Right lobe of liver (tissue), 6 donors: Measurements from ENCODE around the gene PAX3. TPM values are rescaled to one million over a fixed set of nuclear protein-coding genes. Genes with fewer than 3 reads are reported as not detected.

Source experiments
- ATAC-seq, 4 donors: fragments of 200-7000 bp; cut with Tn5 transposase; one replicate each; pipeline ENCODE4 v1.9.1; 2020; ENCODE audit warnings: mild to moderate bottlenecking in 4 of 4, moderate library complexity in 4 of 4
- DNase-seq, 3 donors: peaks; one replicate each; pipeline ENCODE4 v3.0.0-alpha.2; 2020
- H3K27ac ChIP-seq, 3 donors: fragments of 200-600 bp; one replicate each; pipeline ENCODE4 v1.8.0; 2022
- H3K27me3 ChIP-seq, 2 donors: fragments of 200-600 bp; one replicate each; pipeline ENCODE4 v1.8.0; 2022
- H3K36me3 ChIP-seq, 4 donors: fragments of 200-600 bp; sonication (generic) in 1 of 4; one replicate each; pipeline versions ENCODE4 v1.5.1 to v1.8.0; 2017 to 2022; ENCODE audit warnings: control low read depth in 1 of 4
- H3K4me1 ChIP-seq, 4 donors: fragments of 200-600 bp; sonication (generic) in 1 of 4; one replicate each; pipeline versions ENCODE4 v1.5.1 to v1.8.0; 2017 to 2022; ENCODE audit warnings: control low read depth in 1 of 4
- H3K4me3 ChIP-seq, 3 donors: fragments of 200-600 bp; one replicate each; pipeline ENCODE4 v1.8.0; 2022
- H3K9me3 ChIP-seq, 4 donors: fragments of 200-600 bp; sonication (generic) in 1 of 4; one replicate each; pipeline versions ENCODE4 v1.5.1 to v1.8.0; 2017 to 2022; ENCODE audit warnings: control low read depth in 1 of 4
- POLR2A ChIP-seq: fragments of 450-650 bp; IDR thresholded peaks from one replicate; pipeline ENCODE4 v1.6.1; 2017; ENCODE audit warnings: antibody characterized with exemption, mild to moderate bottlenecking
- WGBS: methylation state at CpG from one replicate; pipeline ENCODE4 v1.1.6; 2018; ENCODE audit warnings: low coverage, low lambda C conversion rate; ENCODE audit not compliant: insufficient coverage; ENCODE audit errors: missing lambda C conversion rate; 5-methylcytosine and 5-hydroxymethylcytosine counted together
- intact Hi-C, 2 donors: fragments of 100-400 bp; cut with DNase I; formaldehyde crosslinking; loops; one replicate each; pipeline versions ENCODE4 v1.11.2 to v1.14.1; 2022
- total RNA-seq, 6 experiments: library from RNA; depleted of rRNA in 2 of 6; stranded (reverse); fragments of >200 nt in 2 of 6; fragmentation: NEBNext Ultra II Directional in 3 of 6; extraction: Animal tissue kit (Norgen Biotek cat#: 25700) in 3 of 6; gene quantifications; one replicate each; pipeline versions ENCODE4 v1.1.0 to v1.2.4, GENCODE V29; 2016 to 2023
- TF ChIP-seq, protein P1 (sequence below), 4 donors: fragments of 200-600 bp in 3 of 4; fragments of 450-650 bp in 1 of 4; IDR thresholded peaks; one replicate each; pipeline versions ENCODE4 v1.5.1 to v1.8.0; 2016 to 2022; ENCODE audit warnings: antibody characterized with exemption in 4 of 4, mild to moderate bottlenecking in 2 of 4
- donor health status: DM: no; HTN: yes; CAD: no.
- donor health status: DM: no; HTN: no; CAD: no.
- donor health status: DM: no; HTN: no; CAD: no.
- donor health status: DM: no; HTN: yes; CAD: no.
- donor health status: DM: no; HTN: yes; CAD: no.

PAX3 gene
- total RNA-seq, 6 experiments from 2014 or later = not detected

DNA sequence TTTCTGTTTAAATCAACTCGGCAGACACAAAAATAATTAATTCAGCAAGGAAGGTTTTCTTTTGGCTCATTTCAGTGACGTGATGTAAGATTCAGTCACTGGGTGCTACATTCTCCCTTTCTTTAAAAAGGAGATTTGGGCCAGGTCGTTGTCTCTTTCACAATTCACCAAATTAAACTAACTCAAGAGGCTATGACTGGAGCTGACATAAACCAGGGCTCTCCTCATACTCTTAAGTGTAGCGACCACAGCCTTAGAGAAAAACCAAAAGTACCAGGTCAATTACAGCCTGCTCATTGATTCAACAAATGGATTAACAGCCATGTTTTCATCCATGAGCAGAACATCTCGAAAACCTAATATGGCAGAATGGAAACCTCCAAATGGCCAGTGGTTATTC, 85.7 kb downstream of the PAX3 start:
- ATAC-seq = no peak
- no peaks in the 10 kb centered on the region for H3K36me3 ChIP-seq
- TF ChIP-seq, protein P1, sequence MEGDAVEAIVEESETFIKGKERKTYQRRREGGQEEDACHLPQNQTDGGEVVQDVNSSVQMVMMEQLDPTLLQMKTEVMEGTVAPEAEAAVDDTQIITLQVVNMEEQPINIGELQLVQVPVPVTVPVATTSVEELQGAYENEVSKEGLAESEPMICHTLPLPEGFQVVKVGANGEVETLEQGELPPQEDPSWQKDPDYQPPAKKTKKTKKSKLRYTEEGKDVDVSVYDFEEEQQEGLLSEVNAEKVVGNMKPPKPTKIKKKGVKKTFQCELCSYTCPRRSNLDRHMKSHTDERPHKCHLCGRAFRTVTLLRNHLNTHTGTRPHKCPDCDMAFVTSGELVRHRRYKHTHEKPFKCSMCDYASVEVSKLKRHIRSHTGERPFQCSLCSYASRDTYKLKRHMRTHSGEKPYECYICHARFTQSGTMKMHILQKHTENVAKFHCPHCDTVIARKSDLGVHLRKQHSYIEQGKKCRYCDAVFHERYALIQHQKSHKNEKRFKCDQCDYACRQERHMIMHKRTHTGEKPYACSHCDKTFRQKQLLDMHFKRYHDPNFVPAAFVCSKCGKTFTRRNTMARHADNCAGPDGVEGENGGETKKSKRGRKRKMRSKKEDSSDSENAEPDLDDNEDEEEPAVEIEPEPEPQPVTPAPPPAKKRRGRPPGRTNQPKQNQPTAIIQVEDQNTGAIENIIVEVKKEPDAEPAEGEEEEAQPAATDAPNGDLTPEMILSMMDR (IDR thresholded peaks at IDR 0.05) = no peak
- TF ChIP-seq POLR2A = no peak
- no peaks in the 10 kb centered on the region for H3K4me1 ChIP-seq
- intact Hi-C loops = no loop called here
- H3K27ac ChIP-seq = no peak overlapping the region
- DNase-seq = no peak
- 41% methylated on average over 5 of the region's 5 CpGs for WGBS
- H3K9me3 ChIP-seq = no peaks in the 10 kb centered on the region
- H3K27me3 ChIP-seq = no peaks in the 10 kb centered on the region
- no peak overlapping the region for H3K4me3 ChIP-seq

DNA sequence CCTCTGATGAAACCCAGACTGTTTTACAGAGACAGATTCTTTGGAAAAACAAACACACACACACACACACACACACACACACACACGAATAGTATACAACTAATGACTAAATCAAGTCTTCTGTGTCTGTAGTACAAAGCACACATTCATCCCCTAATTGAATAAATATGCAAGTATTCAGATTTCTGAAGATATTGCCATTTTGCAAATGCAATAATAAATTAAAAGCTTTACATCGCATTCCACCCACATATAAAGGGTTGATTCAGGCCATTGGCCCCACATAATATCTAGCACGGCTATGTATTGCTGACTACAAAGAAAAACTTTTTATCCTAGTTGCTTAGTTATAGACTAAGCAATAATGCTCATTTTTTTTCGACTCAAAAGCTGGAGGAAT, 86.2 kb downstream of the PAX3 start:
- H3K27ac ChIP-seq = no peak overlapping the region
- intact Hi-C loops = no loop called here
- no peaks in the 10 kb centered on the region for H3K27me3 ChIP-seq
- no peak overlapping the region for H3K4me3 ChIP-seq
- TF ChIP-seq, protein P1 (IDR thresholded peaks at IDR 0.05) = no peak
- no peak for TF ChIP-seq POLR2A
- 48% methylated on average over 4 of the region's 4 CpGs for WGBS
- H3K9me3 ChIP-seq = no peaks in the 10 kb centered on the region
- H3K36me3 ChIP-seq = no peaks in the 10 kb centered on the region
- no peak for DNase-seq
- H3K4me1 ChIP-seq = no peaks in the 10 kb centered on the region
- no peak for ATAC-seq

DNA sequence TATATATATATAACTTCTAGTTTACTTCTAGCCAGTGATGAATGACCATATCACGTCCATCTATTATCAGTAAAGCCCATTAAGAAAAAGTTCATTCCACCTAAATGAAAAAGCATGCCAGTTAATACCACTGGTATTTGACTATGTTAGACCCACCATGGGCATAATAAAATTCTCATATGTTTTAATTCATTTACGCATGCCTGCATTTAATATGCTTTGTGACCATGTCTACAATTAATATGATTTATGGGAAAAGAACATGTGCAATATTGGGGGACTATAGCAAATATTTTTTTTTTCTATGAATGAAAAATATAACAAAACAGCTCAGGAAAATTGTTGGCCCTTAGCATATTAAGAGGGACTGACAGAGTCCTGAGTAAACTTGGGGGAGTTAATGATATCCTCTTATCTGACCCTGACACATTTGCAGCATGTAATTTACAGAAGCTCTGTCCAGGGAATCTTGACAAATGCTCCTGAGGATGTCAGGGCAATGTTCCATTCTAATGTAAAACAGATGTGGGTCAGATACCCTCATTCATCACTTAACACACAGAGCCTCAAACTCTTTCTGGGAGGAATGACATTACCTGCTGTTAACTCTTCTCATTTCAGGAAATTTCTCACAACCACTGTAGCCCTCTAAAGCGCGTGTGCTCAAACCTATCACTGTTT, 90.6 kb downstream of the PAX3 start:
- DNase-seq = no peak
- Histone ChIP-seq H3K9me3 (no peaks in the 10 kb centered on the region), H3K27me3 (no peaks in the 10 kb centered on the region), H3K27ac (no peak overlapping the region), H3K4me3 (no peak overlapping the region), H3K36me3 (no peaks in the 10 kb centered on the region), H3K4me1 (no peaks in the 10 kb centered on the region)
- intact Hi-C loops = no loop called here
- 53% methylated on average over 4 of the region's 4 CpGs for WGBS
- TF ChIP-seq, protein P1 (IDR thresholded peaks at IDR 0.05) = no peak
- no peak for ATAC-seq

DNA sequence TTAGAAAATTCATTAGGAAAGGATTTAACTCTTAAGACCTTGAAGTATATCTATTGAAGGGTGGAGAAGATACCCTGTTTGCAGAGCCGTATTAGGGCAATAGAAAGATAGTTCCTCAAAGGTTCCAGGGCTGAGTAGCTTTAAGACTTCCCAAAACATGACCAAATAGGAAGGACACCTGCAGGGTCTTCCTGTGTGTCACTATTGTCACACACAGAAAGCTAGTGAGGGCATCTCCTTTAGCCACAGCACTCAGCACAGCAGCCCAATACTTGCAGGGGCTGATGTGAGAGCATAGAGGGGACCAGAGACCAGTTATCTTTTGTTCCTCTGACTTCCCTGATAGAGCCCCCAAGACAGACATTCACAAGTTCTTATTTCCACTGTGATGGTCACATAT, 93.7 kb downstream of the PAX3 start:
- Histone ChIP-seq H3K27me3 (no peaks in the 10 kb centered on the region), H3K27ac (no peak overlapping the region), H3K4me1 (no peaks in the 10 kb centered on the region), H3K4me3 (no peak overlapping the region), H3K9me3 (no peaks in the 10 kb centered on the region), H3K36me3 (no peaks in the 10 kb centered on the region)
- 18% methylated on average over 1 of the region's 1 CpG for WGBS
- DNase-seq = no peak
- TF ChIP-seq, protein P1 (IDR thresholded peaks at IDR 0.05) = no peak
- TF ChIP-seq POLR2A = no peak
- intact Hi-C loops = no loop called here
- ATAC-seq = no peak

DNA sequence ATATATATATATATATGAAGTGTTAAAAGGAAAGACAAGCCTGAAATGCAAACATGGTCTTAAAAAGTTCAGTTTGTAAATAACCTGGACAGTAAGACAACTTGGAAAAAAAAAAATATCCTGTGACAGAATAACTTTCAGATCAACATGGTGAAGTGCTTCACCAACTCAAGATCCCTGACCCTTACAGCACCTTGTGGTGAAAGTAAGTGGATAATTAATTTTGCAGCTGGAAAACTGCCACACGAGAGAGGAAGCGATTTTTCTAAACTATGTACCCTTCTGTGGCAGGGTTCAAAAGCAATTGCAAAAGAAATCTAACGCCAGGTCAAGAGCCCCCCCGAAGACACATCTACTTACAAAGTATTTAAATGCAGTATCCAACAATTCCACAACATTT, 95.8 kb downstream of the PAX3 start:
- whole genome bisulfite sequencing = 30% methylated on average over 4 of the region's 4 CpGs
- ATAC-seq = no peak

More for the DNA sequence above, 95.8 kb downstream of the PAX3 start:
- no peaks in the 10 kb centered on the region for H3K4me1 ChIP-seq
- no peak for DNase-seq
- H3K27ac ChIP-seq = no peak overlapping the region
- TF ChIP-seq, protein P1 (IDR thresholded peaks at IDR 0.05) = no peak
- TF ChIP-seq POLR2A = no peak
- no peaks in the 10 kb centered on the region for H3K9me3 ChIP-seq
- intact Hi-C loops = no loop called here
- H3K36me3 ChIP-seq = no peaks in the 10 kb centered on the region
- no peaks in the 10 kb centered on the region for H3K27me3 ChIP-seq
- H3K4me3 ChIP-seq = no peak overlapping the region
